Small intestine (tissue), 7 donors: ENCODE data around the gene FILIP1L. TPM values are rescaled to one million over a fixed set of nuclear protein-coding genes. Genes with fewer than 3 reads are reported as not detected.
A peak's percentile ranks its signal among the peaks of the same experiment; 100 is the strongest.

Source experiments
- DNase-seq, 2 donors: peaks; one replicate each; pipeline versions ENCODE4 v3.0.0 to v3.0.0-alpha.2; 2013
- FAIRE-seq: peaks from 2 replicates; lab custom pipeline; 2012; peaks lifted over from hg19 to GRCh38; lab: Jason Lieb, UNC
- H3K27ac ChIP-seq, 3 donors: one replicate each; pipeline ENCODE4 v1.5.1; 2013; ENCODE audit warnings: low read length in 2 of 3, mild to moderate bottlenecking in 2 of 3, control low read depth in 1 of 3, inconsistent platforms in 1 of 3, low read depth in 1 of 3, moderate library complexity in 1 of 3
- H3K27me3 ChIP-seq, 3 donors: one replicate each; pipeline ENCODE4 v1.6.1; 2013; ENCODE audit warnings: low read length in 3 of 3, inconsistent platforms in 1 of 3; ENCODE audit not compliant: control insufficient read depth in 3 of 3, insufficient read depth in 3 of 3
- H3K36me3 ChIP-seq, 3 donors: one replicate each; pipeline ENCODE4 v1.6.1; 2013; ENCODE audit warnings: low read length in 3 of 3, inconsistent platforms in 1 of 3, low read depth in 1 of 3, mild to moderate bottlenecking in 1 of 3, moderate library complexity in 1 of 3; ENCODE audit not compliant: control insufficient read depth in 3 of 3, insufficient read depth in 2 of 3
- H3K4me1 ChIP-seq, 3 donors: one replicate each; pipeline ENCODE4 v1.6.1; 2013; ENCODE audit warnings: low read length in 2 of 3, inconsistent platforms in 1 of 3, low read depth in 1 of 3, mild to moderate bottlenecking in 1 of 3, moderate library complexity in 1 of 3; ENCODE audit not compliant: control insufficient read depth in 3 of 3, insufficient read depth in 2 of 3
- H3K4me3 ChIP-seq, 3 donors: one replicate each; pipeline ENCODE4 v1.5.1; 2013; ENCODE audit warnings: low read length in 3 of 3, control low read depth in 1 of 3, inconsistent platforms in 1 of 3, low read depth in 1 of 3, mild to moderate bottlenecking in 1 of 3, moderate library complexity in 1 of 3
- H3K9me3 ChIP-seq, 2 donors: one replicate each; pipeline ENCODE4 v1.6.1; 2013; ENCODE audit warnings: low read depth in 1 of 2, low read length in 1 of 2; ENCODE audit not compliant: control insufficient read depth in 2 of 2, insufficient read depth in 1 of 2
- WGBS, 3 donors: extraction: QIAGEN DNeasy Blood & Tissue Kit; methylation state at CpG; one replicate each; pipeline ENCODE4 v1.1.7; 2013; 5-methylcytosine and 5-hydroxymethylcytosine counted together
- polyA plus RNA-seq, 4 donors: library from polyadenylated mRNA; stranded (reverse) in 3 of 4; unstranded in 1 of 4; fragments of 200-250 nt in 3 of 4; fragments of 120-200 nt in 1 of 4; gene quantifications; one replicate each; pipeline versions ENCODE4 v1.2.1 to v1.2.3, GENCODE V29; 2013
- donor health status: healthy with polysubstance abuse.
- donor health status: control.
- donor health status: control.
- donor health status: Bipolar disorder and iron deficiency.
- donor health status: healthy.

The FILIP1L gene
- polyA plus RNA-seq, 4 donors: 10.5 to 20.4 (median 17.9) TPM

- Histone ChIP-seq H3K9me3 (no peaks in the 10 kb centered on the region), H3K4me1 (peaks cover 0 to 30% (median 15%) of the 10 kb centered on the region in 3 donors), H3K27ac (peak overlapping the region; percentile 33 to 81 (median 64)), H3K4me3 (no peak overlapping the region), H3K27me3 (no peaks in the 10 kb centered on the region), H3K36me3 (no peaks in the 10 kb centered on the region)
- WGBS, 3 donors: 15 to 52% (median 40%) methylated on average over 4 of the region's 4 CpGs
- DNase-seq (peak; percentile 94 to 95), FAIRE-seq (peak; percentile 47)
Measured at GRCh38 chr3:100002599-100003350, 111.5 kb downstream of the FILIP1L start.

GRCh38 chr3:100001526-100002270 lies 112.6 kb downstream of the FILIP1L start:
- Histone ChIP-seq H3K27me3 (no peaks in the 10 kb centered on the region), H3K4me3 (no peak overlapping the region), H3K36me3 (no peaks in the 10 kb centered on the region), H3K9me3 (no peaks in the 10 kb centered on the region), H3K27ac (no peak overlapping the region), H3K4me1 (peaks cover 0 to 30% (median 13%) of the 10 kb centered on the region in 3 donors)
- 50 to 88% (median 80%) methylated on average over 8 of the region's 8 CpGs for WGBS, 3 donors
- DNase-seq (peak in 1 of 2 donors; percentile 14), FAIRE-seq (no peak)

GRCh38 chr3:100001083-100001482 lies 113.2 kb downstream of the FILIP1L start:
- no peak for FAIRE-seq
- WGBS, 3 donors: 62 to 94% (median 76%) methylated on average over 3 of the region's 3 CpGs
- H3K9me3 ChIP-seq: no peaks in the 10 kb centered on the region

GRCh38 chr3:99999536-99999935 lies 114.8 kb downstream of the FILIP1L start:
- Histone ChIP-seq H3K36me3 (no peaks in the 10 kb centered on the region), H3K9me3 (peaks cover 0 to 8% of the 10 kb centered on the region in 2 donors), H3K4me3 (no peak overlapping the region), H3K27ac (no peak overlapping the region), H3K27me3 (no peaks in the 10 kb centered on the region), H3K4me1 (peaks cover 0 to 19% (median 3%) of the 10 kb centered on the region in 3 donors)
- DNase-seq: no peak
- FAIRE-seq: no peak
- WGBS, 3 donors: 94 to 100% (median 98%) methylated on average over 2 of the region's 2 CpGs

More at GRCh38 chr3:100001083-100001482, 113.2 kb downstream of the FILIP1L start:
- no peaks in the 10 kb centered on the region for H3K27me3 ChIP-seq
- no peaks in the 10 kb centered on the region for H3K36me3 ChIP-seq
- H3K4me1 ChIP-seq: peaks cover 0 to 30% (median 13%) of the 10 kb centered on the region in 3 donors
- no peak overlapping the region for H3K27ac ChIP-seq
- no peak overlapping the region for H3K4me3 ChIP-seq
- DNase-seq: no peak

- no peaks in the 10 kb centered on the region for H3K36me3 ChIP-seq
- 88 to 100% (median 91%) methylated on average over 2 of the region's 2 CpGs for WGBS, 3 donors
- peaks cover 0 to 8% of the 10 kb centered on the region in 2 donors for H3K9me3 ChIP-seq
- FAIRE-seq (no peak), DNase-seq (no peak)
- no peak overlapping the region for H3K27ac ChIP-seq
- H3K4me1 ChIP-seq: peaks cover 0 to 1% (median 0%) of the 10 kb centered on the region in 3 donors
- no peaks in the 10 kb centered on the region for H3K27me3 ChIP-seq
- H3K4me3 ChIP-seq: no peak overlapping the region
Measured at GRCh38 chr3:99997293-99997692, 117.0 kb downstream of the FILIP1L start.

GRCh38 chr3:99990179-99990578 lies 124.1 kb downstream of the FILIP1L start:
- H3K27ac ChIP-seq: no peak overlapping the region
- no peaks in the 10 kb centered on the region for H3K36me3 ChIP-seq
- H3K27me3 ChIP-seq: no peaks in the 10 kb centered on the region
- FAIRE-seq (no peak), DNase-seq (no peak)
- H3K9me3 ChIP-seq: peaks cover 0 to 2% of the 10 kb centered on the region in 2 donors
- WGBS, 3 donors: 92 to 100% (median 96%) methylated on average over 1 of the region's 1 CpG
- H3K4me3 ChIP-seq: no peak overlapping the region
- H3K4me1 ChIP-seq: no peaks in the 10 kb centered on the region

- Histone ChIP-seq H3K27me3 (no peaks in the 10 kb centered on the region), H3K9me3 (no peaks in the 10 kb centered on the region), H3K4me3 (no peak overlapping the region), H3K27ac (no peak overlapping the region), H3K36me3 (no peaks in the 10 kb centered on the region), H3K4me1 (no peaks in the 10 kb centered on the region)
- DNase-seq: no peak
- WGBS, 3 donors: 75% methylated on average over 2 of the region's 2 CpGs
- FAIRE-seq: no peak
Measured at GRCh38 chr3:99984668-99985067, 129.6 kb downstream of the FILIP1L start.

GRCh38 chr3:99984139-99984538 lies 130.2 kb downstream of the FILIP1L start:
- DNase-seq (no peak), FAIRE-seq (no peak)
- no peak overlapping the region for H3K4me3 ChIP-seq
- no peaks in the 10 kb centered on the region for H3K36me3 ChIP-seq
- H3K27me3 ChIP-seq: no peaks in the 10 kb centered on the region
- H3K27ac ChIP-seq: no peak overlapping the region
- no peaks in the 10 kb centered on the region for H3K4me1 ChIP-seq
- H3K9me3 ChIP-seq: no peaks in the 10 kb centered on the region
